GM19239 (cell line): Measurements from ENCODE around the gene CDHR3.

Source experiments
- DNase-seq: peaks from one replicate; pipeline ENCODE4 v3.0.0; 2011; ENCODE audit warnings: low spot score; ENCODE audit not compliant: insufficient read length
- FAIRE-seq: peaks from 2 replicates; lab custom pipeline; 2011; peaks lifted over from hg19 to GRCh38; lab: Jason Lieb, UNC

The CDHR3 gene, protein sequence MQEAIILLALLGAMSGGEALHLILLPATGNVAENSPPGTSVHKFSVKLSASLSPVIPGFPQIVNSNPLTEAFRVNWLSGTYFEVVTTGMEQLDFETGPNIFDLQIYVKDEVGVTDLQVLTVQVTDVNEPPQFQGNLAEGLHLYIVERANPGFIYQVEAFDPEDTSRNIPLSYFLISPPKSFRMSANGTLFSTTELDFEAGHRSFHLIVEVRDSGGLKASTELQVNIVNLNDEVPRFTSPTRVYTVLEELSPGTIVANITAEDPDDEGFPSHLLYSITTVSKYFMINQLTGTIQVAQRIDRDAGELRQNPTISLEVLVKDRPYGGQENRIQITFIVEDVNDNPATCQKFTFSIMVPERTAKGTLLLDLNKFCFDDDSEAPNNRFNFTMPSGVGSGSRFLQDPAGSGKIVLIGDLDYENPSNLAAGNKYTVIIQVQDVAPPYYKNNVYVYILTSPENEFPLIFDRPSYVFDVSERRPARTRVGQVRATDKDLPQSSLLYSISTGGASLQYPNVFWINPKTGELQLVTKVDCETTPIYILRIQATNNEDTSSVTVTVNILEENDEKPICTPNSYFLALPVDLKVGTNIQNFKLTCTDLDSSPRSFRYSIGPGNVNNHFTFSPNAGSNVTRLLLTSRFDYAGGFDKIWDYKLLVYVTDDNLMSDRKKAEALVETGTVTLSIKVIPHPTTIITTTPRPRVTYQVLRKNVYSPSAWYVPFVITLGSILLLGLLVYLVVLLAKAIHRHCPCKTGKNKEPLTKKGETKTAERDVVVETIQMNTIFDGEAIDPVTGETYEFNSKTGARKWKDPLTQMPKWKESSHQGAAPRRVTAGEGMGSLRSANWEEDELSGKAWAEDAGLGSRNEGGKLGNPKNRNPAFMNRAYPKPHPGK

GRCh38 chr7:105963038-105963667 is at the start of gene CDHR3:
TSS of gene CDHR3 (plus strand) at chr7:105963264. CDS start at chr7:105963319, 55 bp downstream.
- no peak for DNase-seq
- no peak for FAIRE-seq

DNA sequence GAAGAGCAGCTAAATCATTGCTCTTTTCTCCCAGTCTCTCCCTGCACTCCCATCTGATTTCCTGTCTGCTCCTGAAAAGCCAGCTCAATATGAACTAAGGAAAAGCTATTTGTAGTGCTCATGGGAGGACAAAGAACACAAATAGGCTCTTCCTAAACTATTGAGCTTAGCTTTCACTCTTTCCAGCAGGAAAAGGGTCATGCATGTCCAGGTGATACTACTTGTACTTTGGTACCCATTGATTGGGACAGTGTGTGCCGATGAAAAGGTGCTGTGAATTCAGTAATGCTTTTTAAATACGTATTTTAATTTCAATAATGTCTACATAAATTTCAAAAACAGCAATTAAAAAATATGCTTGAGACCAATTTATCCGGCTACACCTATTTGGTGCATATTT is 49.1 kb upstream of the CDHR3 start:
- FAIRE-seq = no peak

GRCh38 chr7:105916603-105917002 is 46.5 kb upstream of the CDHR3 start:
- no peak for DNase-seq

More for the DNA sequence above, 49.1 kb upstream of the CDHR3 start:
- no peak for DNase-seq

GRCh38 chr7:105917659-105918058 is 45.4 kb upstream of the CDHR3 start:
- no peak for FAIRE-seq
- DNase-seq = no peak

More at GRCh38 chr7:105916603-105917002, 46.5 kb upstream of the CDHR3 start:
- FAIRE-seq = no peak

GRCh38 chr7:105920766-105921165 is 42.3 kb upstream of the CDHR3 start:
- FAIRE-seq (no peak), DNase-seq (no peak)

DNA sequence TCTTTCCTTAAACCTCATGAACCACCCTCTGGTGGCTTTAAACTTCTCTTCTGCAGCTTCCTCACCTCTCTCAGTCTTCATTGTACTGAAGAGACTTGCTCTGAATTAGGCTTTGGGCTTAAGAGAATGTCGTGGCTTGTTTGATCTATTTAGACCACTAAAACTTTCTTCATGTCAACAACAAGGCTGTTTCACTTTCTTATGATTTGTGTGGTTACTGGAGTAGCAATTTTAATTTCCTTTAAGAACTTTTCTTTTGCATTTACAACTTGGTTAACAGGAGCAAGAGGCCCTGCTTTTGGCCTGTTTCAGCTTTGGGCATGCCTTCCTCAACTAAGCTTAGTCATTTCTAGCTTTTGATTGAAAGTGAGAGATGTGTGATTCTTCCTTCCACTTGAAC is 38.1 kb upstream of the CDHR3 start:
- FAIRE-seq (no peak), DNase-seq (no peak)

DNA sequence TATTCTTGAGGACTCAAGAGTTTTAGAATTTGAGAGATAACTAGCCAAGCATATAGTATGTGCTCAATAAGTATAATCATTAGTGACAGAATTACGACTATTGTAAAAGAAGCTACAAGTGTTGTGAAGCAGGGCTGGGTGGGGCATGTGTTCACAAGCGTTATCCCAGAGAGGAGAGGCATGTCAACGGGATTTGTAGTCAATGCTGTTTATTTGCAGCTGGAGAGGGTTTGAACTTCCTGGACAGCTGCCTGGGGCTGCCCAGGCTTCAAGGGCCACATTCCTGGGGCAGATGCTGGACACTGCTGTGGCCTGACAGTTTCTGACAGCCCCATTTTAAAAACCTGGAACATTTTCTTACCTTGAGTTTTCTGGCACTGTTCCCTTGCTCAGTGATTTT is 36.9 kb upstream of the CDHR3 start:
- FAIRE-seq = no peak
- no peak for DNase-seq

DNA sequence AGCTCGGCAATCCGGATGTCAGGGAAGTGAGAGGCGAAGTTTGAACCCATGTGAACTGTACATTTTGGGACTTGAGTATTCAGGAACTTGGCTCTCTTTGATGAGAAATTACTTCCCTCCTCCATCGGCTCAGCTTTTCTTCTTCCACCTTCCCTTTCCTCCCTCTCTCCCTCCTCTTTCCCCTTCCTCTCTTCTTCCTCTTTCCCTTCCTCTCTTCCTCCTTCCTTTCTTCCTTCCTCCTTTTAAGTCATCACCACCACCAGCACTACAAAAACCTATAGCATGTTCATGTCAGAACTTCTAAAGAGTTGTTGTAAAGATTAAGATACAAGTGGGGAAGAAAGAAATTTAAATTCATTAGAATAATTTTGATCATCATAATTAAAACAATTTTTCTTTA is 31.9 kb upstream of the CDHR3 start:
- FAIRE-seq (no peak), DNase-seq (no peak)

GRCh38 chr7:105932835-105933477 is 30.1 kb upstream of the CDHR3 start:
- DNase-seq = no peak
- no peak for FAIRE-seq

GRCh38 chr7:105934572-105935185 is 28.4 kb upstream of the CDHR3 start:
- DNase-seq (no peak), FAIRE-seq (no peak)

- DNase-seq (no peak), FAIRE-seq (no peak)
These were observed 27.8 kb upstream of the CDHR3 start for GRCh38 chr7:105935250-105935649.

DNA sequence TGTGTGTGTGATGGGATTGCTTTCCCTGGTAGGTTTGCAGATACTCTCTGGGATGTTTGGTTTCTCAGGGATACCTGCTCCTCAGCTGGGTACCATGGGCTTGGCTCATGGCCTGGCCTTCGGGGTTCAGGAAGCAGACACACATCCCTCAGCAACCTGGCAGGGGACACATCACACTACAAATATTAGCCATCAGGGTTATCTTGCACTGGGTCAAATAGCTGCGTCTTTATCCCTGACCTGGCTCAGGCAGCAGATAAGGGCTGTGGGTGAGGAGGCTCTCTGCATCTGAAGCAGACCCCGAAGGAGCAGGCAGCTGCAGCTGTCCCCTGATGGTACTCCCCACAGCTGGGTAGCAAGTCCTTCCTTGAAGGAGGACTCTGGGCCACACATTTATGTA is 25.7 kb upstream of the CDHR3 start:
- DNase-seq (no peak), FAIRE-seq (no peak)

GRCh38 chr7:105940109-105940508 is 23.0 kb upstream of the CDHR3 start:
- no peak for DNase-seq
- no peak for FAIRE-seq

GRCh38 chr7:105941596-105941995 is 21.5 kb upstream of the CDHR3 start:
- FAIRE-seq (no peak), DNase-seq (no peak)

DNA sequence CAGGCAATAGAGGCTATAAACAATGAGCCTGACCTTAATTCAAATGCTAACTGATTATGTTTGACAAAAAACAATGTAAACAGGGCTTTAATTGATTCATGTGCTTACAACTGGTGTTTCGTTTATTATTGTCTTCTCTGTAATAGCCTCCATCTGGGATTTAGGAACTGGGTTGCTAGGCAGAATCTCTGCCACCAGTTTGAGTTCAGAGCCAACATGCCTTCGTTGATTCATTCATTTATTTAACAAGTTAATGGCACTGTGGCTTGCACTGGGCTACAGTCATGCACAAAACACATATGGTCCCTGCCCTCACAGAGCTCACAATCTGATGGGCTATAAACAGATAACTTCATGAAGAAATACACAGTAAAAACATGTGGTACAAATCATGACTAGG is 19.6 kb upstream of the CDHR3 start:
- DNase-seq (no peak), FAIRE-seq (no peak)

GRCh38 chr7:105945848-105946247 is 17.2 kb upstream of the CDHR3 start:
- DNase-seq (no peak), FAIRE-seq (no peak)

DNA sequence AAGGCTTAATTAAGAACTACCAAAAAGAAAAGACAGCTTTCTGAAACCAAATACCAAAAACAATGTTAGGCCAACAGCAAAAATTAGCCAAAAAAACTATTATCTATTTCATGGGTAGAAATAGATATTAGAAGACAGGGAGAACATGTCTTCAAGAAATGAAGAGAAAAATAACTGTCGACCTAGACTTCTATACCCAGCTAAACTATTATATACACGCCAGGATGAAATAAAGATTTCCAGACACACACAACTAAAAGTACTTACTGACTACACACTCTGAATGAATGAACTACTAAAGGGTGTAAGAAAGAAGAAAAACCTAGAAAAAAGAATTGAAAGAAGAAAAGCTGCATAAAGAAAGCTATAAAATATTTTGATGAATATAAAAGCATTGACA is 11.5 kb upstream of the CDHR3 start:
- DNase-seq (no peak), FAIRE-seq (no peak)

DNA sequence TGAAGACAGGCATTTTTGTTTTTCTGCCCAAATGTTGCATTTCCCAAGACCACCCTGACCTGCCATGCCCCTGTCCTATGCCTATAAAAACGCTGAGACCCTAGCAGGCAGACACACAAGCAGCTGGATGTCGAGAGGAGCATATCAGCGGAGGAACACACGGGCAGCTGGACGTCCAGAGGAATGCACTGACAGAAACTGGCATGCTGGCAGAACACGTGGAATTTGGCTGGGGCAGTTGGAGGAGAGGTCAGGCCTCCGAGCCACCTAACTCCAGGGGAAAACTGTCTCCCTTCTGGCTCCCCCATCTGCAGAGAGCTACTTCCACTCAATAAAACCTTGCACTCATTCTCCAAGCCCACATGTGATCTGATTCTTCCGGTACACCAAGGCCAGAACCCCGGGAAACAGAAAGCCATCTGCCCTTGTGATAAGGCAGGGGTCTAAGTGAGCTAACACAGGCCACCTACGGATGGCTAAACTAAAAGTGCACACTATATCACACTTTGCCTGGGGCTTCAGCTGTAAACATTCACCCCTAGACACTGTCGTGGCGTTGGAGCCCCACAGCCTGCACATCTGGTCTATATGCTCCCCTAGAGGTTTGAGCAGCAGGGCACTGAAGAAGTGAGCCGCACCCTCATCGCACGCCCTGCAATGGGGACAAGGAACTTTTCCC is 10.0 kb upstream of the CDHR3 start:
- FAIRE-seq = no peak

GRCh38 chr7:105954711-105955110 is 8.4 kb upstream of the CDHR3 start:
- DNase-seq = no peak
- no peak for FAIRE-seq

More for the DNA sequence above, 10.0 kb upstream of the CDHR3 start:
- no peak for DNase-seq
